HG03439 (cell line): ENCODE data around the gene STYX.
"Not testable (repeated sequence)": the region's sequence is repeated elsewhere in the genome, so short reads cannot be mapped to it uniquely, and the experiment has no call there.

Experiments used
- ATAC-seq: cut with Tn5 transposase; IDR thresholded peaks from one replicate; pipeline ENCODE4 v1.9.1; 2021; ENCODE audit warnings: mild to moderate bottlenecking, moderate library complexity; ENCODE audit not compliant: unreplicated experiment

Gene STYX

GRCh38 chr14:52724360-52724644 lies 5.7 kb upstream of the STYX start:
- ATAC-seq, result no peak

GRCh38 chr14:52727509-52727908 lies 2.5 kb upstream of the STYX start:
- ATAC-seq, result not testable (repeated sequence)

GRCh38 chr14:52729035-52729434 lies 931 bp upstream of the STYX start:
- ATAC-seq, result not testable (repeated sequence)

GRCh38 chr14:52729585-52729924 lies 411 bp upstream of the STYX start:
- no peak for ATAC-seq

- ATAC-seq, result no peak
Measured at GRCh38 chr14:52730709-52731111, 744 bp downstream of the STYX start.

- no peak for ATAC-seq
Measured at GRCh38 chr14:52733824-52734223, 3.9 kb downstream of the STYX start.

GRCh38 chr14:52735921-52736489 lies 6.0 kb downstream of the STYX start:
- no peak for ATAC-seq

- no peak for ATAC-seq
Measured at GRCh38 chr14:52738409-52738808, 8.4 kb downstream of the STYX start.

- no peak for ATAC-seq
Measured at GRCh38 chr14:52740751-52741150, 10.8 kb downstream of the STYX start.

GRCh38 chr14:52741865-52742264 lies 11.9 kb downstream of the STYX start:
- ATAC-seq, result no peak

GRCh38 chr14:52748647-52749292 lies 18.8 kb downstream of the STYX start:
- ATAC-seq, result no peak

- no peak for ATAC-seq
Measured at GRCh38 chr14:52755607-52756316, 25.8 kb downstream of the STYX start.

GRCh38 chr14:52759145-52759544 lies 29.2 kb downstream of the STYX start:
- ATAC-seq, result no peak

GRCh38 chr14:52762923-52763322 lies 33.0 kb downstream of the STYX start:
- ATAC-seq, result not testable (repeated sequence)

- ATAC-seq, result no peak
Measured at GRCh38 chr14:52767058-52767833, 37.3 kb downstream of the STYX start.

- no peak for ATAC-seq
Measured at GRCh38 chr14:52769887-52770286, 39.9 kb downstream of the STYX start.

- no peak for ATAC-seq
Measured at GRCh38 chr14:52776816-52777215, 46.9 kb downstream of the STYX start.

- ATAC-seq, result no peak
Measured at GRCh38 chr14:52778702-52779101, 48.7 kb downstream of the STYX start.

GRCh38 chr14:52780893-52781292 lies 50.9 kb downstream of the STYX start:
- no peak for ATAC-seq

- ATAC-seq, result no peak
Measured at GRCh38 chr14:52781629-52782028, 51.7 kb downstream of the STYX start.

- no peak for ATAC-seq
Measured at GRCh38 chr14:52783206-52783605, 53.2 kb downstream of the STYX start.

GRCh38 chr14:52786887-52787286 lies 56.9 kb downstream of the STYX start:
- no peak for ATAC-seq
